HCT116 (cell line): ENCODE measurements around the gene PAQR3. TPM values are rescaled to one million over a fixed set of nuclear protein-coding genes. Genes with fewer than 3 reads are reported as not detected.

Experiments
- ATAC-seq: fragments of 200-7000 bp; cut with Tn5 transposase; 2 replicates; pipeline ENCODE4 v1.9.1; 2020; ENCODE audit warnings: mild to moderate bottlenecking, moderate library complexity
- BruUV-seq: library from RNA; stranded (reverse); fragments of 400-500 nt; replicated peaks from 2 replicates; lab custom pipeline; 2021; lab: Mats Ljungman, UMichigan
- CTCF ChIA-PET: fragments of 300-600 bp; sonication (Branson Sonifier 250); formaldehyde crosslinking; loops from one replicate; lab custom pipeline; 2021; ENCODE audit warnings: antibody characterized with exemption; lab: Charles Lee
- POLR2A ChIA-PET: fragments of 300-600, 350-600 bp; sonication (Branson Sonifier 250); formaldehyde crosslinking; loops from one replicate; lab custom pipeline; 2021; ENCODE audit warnings: antibody characterized with exemption; lab: Charles Lee
- RAD21 ChIA-PET, 2 experiments: fragments of 300-600 bp; sonication (Branson Sonifier 250); formaldehyde crosslinking; loops; one replicate each; lab custom pipeline; 2023; ENCODE audit warnings: low total read pairs in 2 of 2; ENCODE audit not compliant: uncharacterized antibody in 2 of 2, unreplicated experiment in 2 of 2, low non-redundant PET in 1 of 2; lab: Charles Lee
- DNase-seq: peaks from one replicate; pipeline ENCODE4 v3.0.0-alpha.2; 2010; ENCODE audit warnings: low read depth, low spot score
- H2AFZ ChIP-seq: fragments of 200-600 bp; shearing (Covaris generic), sonication (generic); 2 replicates; pipeline ENCODE4 v1.6.1; 2017; ENCODE audit warnings: low read depth, mixed run types, mixed read lengths, antibody characterized with exemption, low read length; ENCODE audit not compliant: poor library complexity, severe bottlenecking
- H3K27ac ChIP-seq: 2 replicates; pipeline ENCODE4 v1.5.1; 2012; ENCODE audit warnings: low read depth, low read length
- H3K27me3 ChIP-seq: fragments of 200-600 bp; sonication (generic); 2 replicates; pipeline ENCODE4 v1.6.1; 2016; ENCODE audit warnings: mixed run types, low read length, mixed read lengths; ENCODE audit not compliant: insufficient read depth
- H3K36me3 ChIP-seq, 2 experiments: fragments of 200-500 bp in 1 of 2; fragments of 200-600 bp in 1 of 2; sonication (Bioruptor generic) in 1 of 2; sonication (generic) in 1 of 2; 2 replicates each; pipeline versions ENCODE4 v1.5.1 to v1.6.1; 2014 to 2016; ENCODE audit warnings: low read length in 2 of 2, inconsistent platforms in 1 of 2, mixed read lengths in 1 of 2, mixed run types in 1 of 2; ENCODE audit not compliant: insufficient read depth in 2 of 2, control insufficient read depth in 1 of 2
- H3K4me1 ChIP-seq, 2 experiments: fragments of 200-600 bp in 1 of 2; sonication (generic) in 1 of 2; 2 replicates each; pipeline versions ENCODE4 v1.5.1 to v1.6.1; 2012 to 2017; ENCODE audit warnings: low read length in 2 of 2, inconsistent platforms in 1 of 2, mild to moderate bottlenecking in 1 of 2, mixed read lengths in 1 of 2, mixed run types in 1 of 2, moderate library complexity in 1 of 2; ENCODE audit not compliant: insufficient read depth in 2 of 2, control insufficient read depth in 1 of 2
- H3K4me2 ChIP-seq: fragments of 200-600 bp; sonication (generic); 2 replicates; pipeline ENCODE4 v1.6.1; 2017; ENCODE audit warnings: mixed run types, low read length, mixed read lengths
- H3K4me3 ChIP-seq, 2 experiments: fragments of 200-600 bp in 1 of 2; sonication (generic) in 1 of 2; replicated peaks in 1 of 2; 2 replicates each; pipeline ENCODE4 v1.5.1; 2011 to 2016; ENCODE audit warnings: low read length in 2 of 2, control low read depth in 1 of 2, low read depth in 1 of 2, mild to moderate bottlenecking in 1 of 2, mixed read lengths in 1 of 2, mixed run types in 1 of 2
- H3K79me2 ChIP-seq: fragments of 200-600 bp; sonication (generic); 2 replicates; pipeline ENCODE4 v1.6.1; 2017; ENCODE audit warnings: mild to moderate bottlenecking, mixed run types, low read length, moderate library complexity, mixed read lengths; ENCODE audit not compliant: insufficient read depth
- H3K9ac ChIP-seq: fragments of 200-600 bp; sonication (generic); 2 replicates; pipeline ENCODE4 v1.6.1; 2016; ENCODE audit warnings: low read length, mixed read lengths
- H3K9me2 ChIP-seq: fragments of 200-600 bp; sonication (generic), shearing (Covaris generic); 2 replicates; pipeline ENCODE4 v1.6.1; 2017; ENCODE audit warnings: mixed run types, mild to moderate bottlenecking, moderate library complexity; ENCODE audit not compliant: insufficient read depth
- H3K9me3 ChIP-seq, 2 experiments: fragments of 200-500 bp in 1 of 2; fragments of 200-600 bp in 1 of 2; sonication (Bioruptor generic) in 1 of 2; sonication (generic) in 1 of 2; 2 replicates each; pipeline ENCODE4 v1.6.1; 2014 to 2017; ENCODE audit warnings: low read length in 2 of 2, mixed read lengths in 2 of 2, inconsistent platforms in 1 of 2, low read depth in 1 of 2, mild to moderate bottlenecking in 1 of 2, mixed run types in 1 of 2, moderate library complexity in 1 of 2; ENCODE audit not compliant: control insufficient read depth in 1 of 2, insufficient read depth in 1 of 2
- H4K20me1 ChIP-seq: fragments of 200-600 bp; sonication (generic), shearing (Covaris generic); 2 replicates; pipeline ENCODE4 v1.6.1; 2017; ENCODE audit warnings: mixed run types, mild to moderate bottlenecking, moderate library complexity; ENCODE audit not compliant: insufficient read depth
- ATF3 ChIP-seq: IDR thresholded peaks from 2 replicates; pipeline ENCODE4 v1.6.1; 2012
- CTCF ChIP-seq, 3 experiments: fragments of 200-600 bp in 1 of 3; sonication (generic) in 1 of 3; IDR thresholded peaks in 2 of 3; conservative IDR thresholded peaks in 1 of 3; 2 replicates each; pipeline ENCODE4 v1.5.1; 2012 to 2017; ENCODE audit warnings: low read depth in 2 of 3, low read length in 2 of 3, antibody characterized with exemption in 1 of 3, borderline replicate concordance in 1 of 3, control low read depth in 1 of 3, mild to moderate bottlenecking in 1 of 3, mixed read lengths in 1 of 3, mixed run types in 1 of 3, moderate library complexity in 1 of 3; ENCODE audit not compliant: insufficient read depth in 1 of 3
- EGR1 ChIP-seq: IDR thresholded peaks from 2 replicates; pipeline ENCODE4 v1.6.1; 2012; ENCODE audit warnings: low read depth
- EZH2 ChIP-seq: fragments of 200-600 bp; sonication (generic); IDR thresholded peaks from 2 replicates; pipeline ENCODE4 v1.6.1; 2017; ENCODE audit warnings: antibody characterized with exemption, mixed run types
- EZH2phosphoT487 ChIP-seq: fragments of 200-600 bp; IDR thresholded peaks from 2 replicates; pipeline ENCODE4 v1.6.1; 2018; ENCODE audit warnings: antibody characterized with exemption, borderline replicate concordance
- FOSL1 ChIP-seq: IDR thresholded peaks from 2 replicates; pipeline ENCODE4 v1.6.1; 2012; ENCODE audit warnings: low read depth
- JUND ChIP-seq: IDR thresholded peaks from 2 replicates; pipeline ENCODE4 v1.6.1; 2012
- POLR2AphosphoS5 ChIP-seq: IDR thresholded peaks from 2 replicates; pipeline ENCODE4 v1.6.1; 2011; ENCODE audit warnings: mild to moderate bottlenecking, low read depth, low read length, moderate library complexity
- SRF ChIP-seq: IDR thresholded peaks from 2 replicates; pipeline ENCODE4 v1.6.1; 2012; ENCODE audit warnings: low read depth
- TCF7L2 ChIP-seq: IDR thresholded peaks from 2 replicates; pipeline ENCODE4 v1.7.0; 2011; ENCODE audit warnings: borderline replicate concordance, inconsistent platforms; ENCODE audit not compliant: insufficient read depth, insufficient read length; ENCODE audit errors: extremely low read depth
- ZNF274 ChIP-seq: fragments of 200-500 bp; sonication (Bioruptor generic); IDR thresholded peaks from 2 replicates; pipeline ENCODE4 v1.6.1; 2014; ENCODE audit warnings: mild to moderate bottlenecking, low read depth, low read length, inconsistent platforms
- intact Hi-C: fragments of 100-400 bp; cut with micrococcal nuclease; formaldehyde crosslinking; loops from 2 replicates; pipeline ENCODE4 v1.10.0; 2022
- total RNA-seq: library from RNA; stranded (reverse); gene quantifications from one replicate; pipeline ENCODE4 v1.2.1, GENCODE V29; 2021; ENCODE audit not compliant: unreplicated experiment
- TF ChIP-seq, protein P1 (sequence below): IDR thresholded peaks from 2 replicates; pipeline ENCODE4 v1.6.1; 2012

Gene PAQR3
- total RNA-seq, 1 experiment from 2014 or later: 32.3 TPM

DNA sequence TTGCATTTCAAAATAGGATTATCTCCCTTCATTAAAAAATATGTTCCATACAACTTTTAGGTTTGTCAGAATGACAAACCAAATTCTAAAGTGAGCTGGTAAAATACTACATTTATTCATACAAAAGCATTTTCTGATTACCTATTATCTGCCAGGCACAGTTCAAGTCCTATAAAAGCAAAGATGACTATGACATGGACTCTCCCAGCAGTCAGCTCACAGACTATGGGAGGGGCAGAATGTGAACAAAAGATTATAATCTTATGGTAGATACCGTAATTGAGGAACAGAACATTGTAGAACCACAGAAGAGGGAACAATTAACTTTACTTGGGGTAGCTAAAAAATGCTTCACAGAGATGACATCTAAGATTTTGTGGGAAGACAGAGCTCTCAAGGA lies 12.4 kb downstream of the PAQR3 start:
- Histone ChIP-seq H2AFZ (no peak overlapping the region), H3K36me3 (peaks cover 10 to 24% of the 10 kb centered on the region in 2 experiments; a peak in 3 of 4 replicates), H3K4me2 (no peak overlapping the region), H3K79me2 (no peaks in the 10 kb centered on the region), H3K4me1 (no peaks in the 10 kb centered on the region), H3K27me3 (no peaks in the 10 kb centered on the region), H3K9me2 (no peaks in the 10 kb centered on the region), H3K9ac (no peak overlapping the region), H4K20me1 (no peaks in the 10 kb centered on the region), H3K9me3 (no peaks in the 10 kb centered on the region), H3K4me3 (no peak overlapping the region), H3K27ac (no peak overlapping the region)
- no peak for ATAC-seq
- DNase-seq: no peak
- CTCF ChIA-PET: no interaction called here
- TF ChIP-seq FOSL1: no peak
- no peak for TF ChIP-seq ZNF274
- TF ChIP-seq JUND: no peak
- no peak for TF ChIP-seq EZH2
- TF ChIP-seq ATF3: no peak
- no peak for TF ChIP-seq POLR2AphosphoS5
- TF ChIP-seq EGR1: no peak
- no peak for TF ChIP-seq TCF7L2
- TF ChIP-seq EZH2phosphoT487: no peak
- TF ChIP-seq CTCF (IDR thresholded peaks at IDR 0.05 in 2 of 3, conservative IDR thresholded peaks at IDR 0.05 in 1 of 3; ENCODE audit: borderline replicate concordance in 1 of 3, insufficient read depth in 1 of 3, low read depth in 2 of 3, low read length in 2 of 3): no peak
- TF ChIP-seq, protein P1, sequence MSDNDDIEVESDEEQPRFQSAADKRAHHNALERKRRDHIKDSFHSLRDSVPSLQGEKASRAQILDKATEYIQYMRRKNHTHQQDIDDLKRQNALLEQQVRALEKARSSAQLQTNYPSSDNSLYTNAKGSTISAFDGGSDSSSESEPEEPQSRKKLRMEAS: no peak
- TF ChIP-seq SRF: no peak
- intact Hi-C loops: no loop called here
- POLR2A ChIA-PET: no interaction called here
- BruUV-seq: no TSS peak
- RAD21 ChIA-PET: no interaction called here
